Measurements from ENCODE around the gene SLC35D3.

DNA sequence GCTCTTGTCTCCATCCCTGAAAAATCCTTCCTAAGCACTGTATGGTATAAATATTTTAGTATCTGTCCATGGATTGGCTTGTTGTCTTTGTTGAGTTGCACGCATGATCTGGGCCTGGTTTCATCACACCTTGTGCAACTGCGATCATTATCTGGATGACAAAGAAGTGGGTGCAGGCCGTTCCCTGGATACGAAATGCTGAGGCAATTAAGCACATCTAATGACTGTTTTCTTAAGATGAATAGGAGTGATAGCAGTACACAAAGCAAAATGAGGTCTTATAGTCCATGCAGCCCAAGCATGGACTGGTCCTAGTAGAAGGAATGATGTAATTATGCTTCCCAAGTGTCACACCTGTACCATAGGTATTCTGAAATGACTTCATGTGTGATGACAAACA lies 47.8 kb downstream of the SLC35D3 start:
- TF ChIP-seq, protein P1, sequence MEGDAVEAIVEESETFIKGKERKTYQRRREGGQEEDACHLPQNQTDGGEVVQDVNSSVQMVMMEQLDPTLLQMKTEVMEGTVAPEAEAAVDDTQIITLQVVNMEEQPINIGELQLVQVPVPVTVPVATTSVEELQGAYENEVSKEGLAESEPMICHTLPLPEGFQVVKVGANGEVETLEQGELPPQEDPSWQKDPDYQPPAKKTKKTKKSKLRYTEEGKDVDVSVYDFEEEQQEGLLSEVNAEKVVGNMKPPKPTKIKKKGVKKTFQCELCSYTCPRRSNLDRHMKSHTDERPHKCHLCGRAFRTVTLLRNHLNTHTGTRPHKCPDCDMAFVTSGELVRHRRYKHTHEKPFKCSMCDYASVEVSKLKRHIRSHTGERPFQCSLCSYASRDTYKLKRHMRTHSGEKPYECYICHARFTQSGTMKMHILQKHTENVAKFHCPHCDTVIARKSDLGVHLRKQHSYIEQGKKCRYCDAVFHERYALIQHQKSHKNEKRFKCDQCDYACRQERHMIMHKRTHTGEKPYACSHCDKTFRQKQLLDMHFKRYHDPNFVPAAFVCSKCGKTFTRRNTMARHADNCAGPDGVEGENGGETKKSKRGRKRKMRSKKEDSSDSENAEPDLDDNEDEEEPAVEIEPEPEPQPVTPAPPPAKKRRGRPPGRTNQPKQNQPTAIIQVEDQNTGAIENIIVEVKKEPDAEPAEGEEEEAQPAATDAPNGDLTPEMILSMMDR (conservative IDR thresholded peaks at IDR 0.05), result no peak
- TF ChIP-seq EZH2 (IDR thresholded peaks at IDR 0.05; ENCODE audit: low read depth), result no peak
